Measurements from ENCODE around the gene KLF16.

The KLF16 gene

GRCh38 chr19:1839658-1840540 lies 23.5 kb downstream of the KLF16 start:
- no peak for DNase-seq

- DNase-seq, result no peak
Measured at GRCh38 chr19:1837625-1838105, 25.7 kb downstream of the KLF16 start.

DNA sequence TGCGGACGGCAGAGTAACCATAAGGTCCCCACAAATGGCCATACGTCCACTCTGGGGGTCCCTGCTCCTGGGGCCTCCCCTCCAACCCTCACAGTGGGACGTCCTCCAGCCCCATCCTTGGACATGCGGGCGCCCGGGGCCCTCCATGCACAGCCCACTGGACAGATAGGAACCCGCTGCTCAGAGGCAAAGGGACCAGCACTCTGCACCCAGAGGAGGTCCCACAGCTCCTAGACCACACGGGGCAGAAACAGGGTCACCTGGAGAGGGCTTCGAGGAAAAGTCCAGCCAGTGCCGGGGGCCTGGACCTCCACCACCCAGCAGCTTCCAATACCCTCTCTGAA lies 26.2 kb downstream of the KLF16 start:
- no peak for DNase-seq

- no peak for DNase-seq
Measured at GRCh38 chr19:1836458-1837221, 26.7 kb downstream of the KLF16 start.

GRCh38 chr19:1833540-1833939 lies 29.8 kb downstream of the KLF16 start:
- no peak for DNase-seq

DNA sequence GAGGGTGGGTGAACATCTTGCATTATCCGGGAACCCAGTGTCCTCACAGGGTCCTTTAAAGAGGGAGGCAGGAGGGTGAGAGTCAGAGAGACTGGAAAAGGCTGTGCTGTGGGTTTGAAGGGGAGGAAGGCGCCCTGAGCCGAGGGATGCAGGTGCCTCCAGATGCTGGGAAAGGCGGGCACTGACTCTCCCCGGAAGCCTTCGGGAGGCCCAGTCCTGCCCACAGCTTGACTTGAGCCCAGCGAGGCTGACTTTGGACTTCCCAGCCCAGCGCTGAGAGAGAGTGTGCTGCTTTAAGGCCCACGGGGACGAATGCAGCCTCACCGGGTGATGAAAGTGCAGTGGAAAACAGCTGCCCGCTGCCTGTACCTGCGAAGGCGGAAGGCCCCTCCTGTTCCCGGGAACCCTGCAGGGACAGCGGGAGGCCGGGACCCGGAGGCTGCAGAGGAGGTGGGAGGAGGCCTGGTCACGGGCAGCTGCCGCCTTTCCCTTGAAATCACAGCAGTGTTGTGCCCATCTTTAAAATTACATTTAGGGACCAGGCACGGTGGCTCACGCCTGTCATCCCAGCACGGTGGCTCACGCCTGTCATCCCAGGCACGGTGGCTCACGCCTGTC lies 31.2 kb downstream of the KLF16 start:
- no peak for DNase-seq

DNA sequence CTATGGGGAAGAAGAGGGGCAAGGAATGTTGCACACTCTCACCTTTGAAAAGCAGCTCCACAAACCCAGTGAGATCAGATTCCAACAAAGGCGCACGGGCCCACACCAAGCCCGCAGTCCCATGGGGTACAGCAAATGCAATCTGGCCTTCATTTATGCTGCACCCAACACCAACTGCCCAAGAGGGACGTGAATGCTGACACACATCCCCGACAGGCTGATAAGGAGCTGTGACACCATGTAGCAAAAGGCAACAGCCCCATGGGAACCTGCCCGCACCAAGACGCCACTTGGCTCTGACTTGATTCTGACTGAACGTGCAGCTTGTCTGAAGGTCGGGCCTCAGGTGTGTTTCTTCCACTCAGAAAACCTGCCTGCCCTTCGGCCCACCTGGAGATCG lies 32.4 kb downstream of the KLF16 start:
- DNase-seq, result no peak

DNA sequence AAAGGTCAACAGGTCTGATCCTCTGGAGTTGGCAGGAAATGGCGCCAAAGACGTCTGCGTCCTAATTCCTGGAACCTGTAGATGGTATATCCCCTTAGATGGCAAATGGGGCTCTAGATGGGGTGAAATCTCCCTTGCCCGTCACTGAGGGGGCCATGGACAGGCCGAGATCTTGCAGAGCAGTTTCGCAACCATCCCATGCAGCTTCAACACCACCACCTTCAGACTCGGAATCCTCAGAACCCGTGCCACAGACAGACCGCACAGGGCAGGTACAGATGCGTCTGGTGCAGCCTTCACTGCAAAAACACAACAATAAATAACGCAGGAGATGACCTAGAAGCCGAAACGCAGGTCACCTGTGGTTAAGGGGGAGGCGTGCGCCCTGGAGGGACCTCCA lies 32.8 kb downstream of the KLF16 start:
- no peak for DNase-seq

DNA sequence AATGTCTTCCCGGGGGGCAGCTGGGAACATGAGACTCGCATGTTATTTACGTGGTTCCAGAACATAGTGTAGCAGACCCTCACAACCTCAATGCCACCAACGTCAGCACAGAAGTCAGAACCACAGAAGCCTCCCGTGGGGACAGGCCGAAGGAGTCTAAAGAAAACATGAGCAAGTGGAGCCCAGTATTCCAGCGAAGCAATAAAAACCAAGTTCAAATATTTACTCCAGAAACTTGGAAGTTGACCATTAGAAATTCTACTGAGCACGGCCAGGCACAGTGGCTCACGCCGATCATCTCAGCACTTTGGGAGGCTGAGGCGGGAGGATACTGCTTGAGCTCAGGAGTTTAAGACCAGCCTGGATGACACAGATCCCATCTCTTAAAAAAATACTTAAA lies 33.4 kb downstream of the KLF16 start:
- DNase-seq, result no peak

GRCh38 chr19:1828279-1829238 lies 34.8 kb downstream of the KLF16 start:
- no peak for DNase-seq

DNA sequence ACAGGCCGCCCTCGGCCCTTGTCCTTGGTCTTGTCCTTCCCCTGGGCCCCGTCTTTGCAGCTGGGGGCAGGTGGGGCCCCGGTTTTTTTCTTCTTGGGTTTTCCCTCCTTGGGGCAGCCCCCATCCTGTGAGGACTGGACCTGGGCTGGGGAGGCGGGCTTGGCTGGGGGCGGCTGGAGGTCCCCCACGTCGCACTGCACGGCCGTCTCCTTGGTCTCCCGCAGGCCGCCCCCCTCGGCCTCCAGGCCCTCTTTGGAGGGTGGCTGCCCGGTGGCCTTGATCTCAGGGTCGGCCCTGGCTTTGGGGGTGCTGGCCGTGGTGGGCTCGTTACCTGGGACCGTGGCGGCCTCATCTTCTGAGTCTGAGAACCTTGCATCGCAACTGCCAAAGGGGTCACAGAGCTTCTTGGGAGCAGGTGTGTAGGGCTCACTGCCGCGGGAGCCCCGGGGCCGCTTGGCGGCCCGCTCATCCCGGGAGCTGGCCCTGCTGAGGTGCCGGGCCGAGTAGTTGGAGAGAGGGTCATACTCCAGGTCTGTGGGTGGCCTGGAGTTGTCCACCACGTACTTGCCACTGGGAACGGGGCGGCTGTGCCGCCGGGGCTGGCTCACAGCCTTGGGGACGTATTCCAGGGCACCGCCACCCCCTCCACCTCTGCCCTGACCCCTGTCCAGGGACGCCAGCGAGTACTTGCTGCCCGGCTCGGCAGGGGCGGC lies 35.7 kb downstream of the KLF16 start:
- DNase-seq, result no peak

GRCh38 chr19:1826557-1827521 lies 36.5 kb downstream of the KLF16 start:
- DNase-seq, result no peak

DNA sequence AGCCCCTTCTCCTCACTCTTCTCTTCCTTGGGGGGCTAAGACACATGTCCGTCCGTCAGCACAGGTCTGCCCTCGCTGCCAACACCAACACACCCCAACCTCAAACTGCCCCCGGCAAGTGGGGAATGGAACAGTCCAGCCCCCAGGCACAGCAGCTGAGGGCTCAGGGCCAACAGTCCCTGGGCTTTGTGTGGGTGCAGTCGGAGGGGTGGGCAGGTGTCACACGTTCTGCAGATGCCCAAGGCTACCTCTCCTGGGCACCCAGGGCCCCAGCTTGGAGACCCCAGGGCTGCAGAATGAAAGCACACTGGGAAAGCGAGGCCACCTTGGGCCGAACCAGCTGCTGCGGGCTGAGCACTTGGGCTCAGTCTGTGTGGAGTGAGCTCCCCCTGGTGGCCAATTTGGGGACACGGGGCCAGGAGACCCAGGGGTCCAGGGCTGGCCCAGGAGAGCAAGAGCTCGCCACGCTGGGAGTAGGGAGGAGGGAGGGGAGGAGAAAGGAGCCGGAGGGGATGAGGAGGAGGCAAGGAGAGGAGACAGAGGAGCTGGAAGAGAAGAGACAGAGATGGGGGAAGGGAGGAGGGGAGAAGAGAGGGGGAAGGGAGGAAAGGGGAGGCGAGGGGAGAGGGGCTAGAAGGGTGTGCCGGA lies 37.3 kb downstream of the KLF16 start:
- peak; percentile 31 for DNase-seq

- DNase-seq, result no peak
Measured at GRCh38 chr19:1824252-1824622, 39.1 kb downstream of the KLF16 start.

DNA sequence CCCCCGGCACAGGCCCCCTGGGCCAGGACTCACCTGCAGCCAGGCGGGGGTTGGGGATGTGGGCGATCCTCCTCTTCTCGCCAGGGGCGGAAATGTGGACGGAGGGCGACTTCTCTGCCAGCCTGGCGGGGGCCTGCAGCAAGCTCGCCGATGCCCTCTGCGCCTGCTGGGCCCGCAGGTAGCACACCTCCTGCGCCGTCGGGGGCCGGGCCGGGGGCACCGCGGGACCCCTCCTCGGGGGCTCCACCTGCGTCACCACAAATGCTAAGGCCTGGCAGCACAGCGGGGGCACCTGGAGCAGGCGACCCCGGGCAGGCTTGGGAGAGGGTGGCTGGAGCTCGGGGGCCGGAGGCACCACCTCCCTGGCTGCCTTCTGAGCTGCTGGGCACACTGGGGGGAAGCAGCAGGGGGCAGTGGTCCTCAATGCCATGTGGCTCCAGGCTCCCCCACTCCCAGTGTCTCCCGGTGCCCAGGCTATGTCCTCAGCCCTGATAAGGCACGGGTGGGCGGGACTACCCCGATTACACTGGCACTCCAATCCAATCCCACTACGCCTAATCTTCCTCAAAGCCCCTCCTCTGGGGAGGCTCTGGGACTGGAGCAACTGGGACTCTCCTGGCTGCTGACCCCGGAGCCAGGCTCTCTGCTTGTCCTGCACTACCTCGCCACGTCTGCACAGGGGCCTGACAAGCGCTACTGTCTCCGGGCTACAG lies 39.7 kb downstream of the KLF16 start:
- no peak for DNase-seq

DNA sequence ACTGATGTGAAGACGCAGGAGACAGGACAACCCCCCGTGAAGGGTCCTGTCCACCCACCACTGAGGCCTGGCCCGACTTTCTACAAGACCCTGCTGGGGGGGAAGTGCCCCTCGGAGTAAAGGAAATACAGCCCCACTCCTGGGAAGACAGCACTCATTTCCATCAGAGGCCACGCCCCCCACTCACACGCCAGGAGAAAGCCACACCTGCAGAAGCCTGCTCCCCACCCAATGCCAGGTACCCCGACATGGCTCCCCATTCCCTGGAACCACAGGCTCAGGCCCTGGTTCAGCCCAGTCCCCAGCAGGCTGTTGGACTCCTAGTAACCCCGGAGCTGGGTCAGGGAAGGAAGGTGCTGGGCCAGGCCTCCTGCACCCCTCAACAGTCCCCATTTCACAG lies 40.4 kb downstream of the KLF16 start:
- no peak for DNase-seq

DNA sequence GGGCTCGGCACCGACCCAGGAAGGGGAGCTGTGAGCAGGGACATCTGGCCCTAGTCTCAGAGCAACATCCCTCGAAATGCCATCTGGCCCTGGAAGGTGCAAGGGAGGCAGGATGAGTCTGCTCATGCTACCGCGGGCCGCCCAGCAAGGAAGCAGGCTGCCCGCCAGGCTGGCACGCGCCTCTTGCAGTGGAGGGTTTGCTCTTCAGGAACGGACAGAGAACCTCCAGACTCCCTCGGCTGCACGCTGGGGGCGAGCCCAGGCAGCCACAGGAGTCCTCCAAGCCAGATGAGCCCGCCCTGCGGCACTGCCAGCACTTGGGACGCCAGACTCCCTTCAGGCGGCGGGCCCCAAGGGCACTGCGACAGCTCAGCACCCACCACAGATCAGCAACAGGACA lies 41.2 kb downstream of the KLF16 start:
- DNase-seq, result no peak

GRCh38 chr19:1819341-1820255 lies 43.8 kb downstream of the KLF16 start:
- no peak for DNase-seq

All from NCI-H146 (cell line).